GM19240 (cell line): ENCODE data around the gene KRT9.
"Not testable (repeated sequence)": the region's sequence is repeated elsewhere in the genome, so short reads cannot be mapped to it uniquely, and the experiment has no call there.

Experiments used
- DNase-seq: peaks from one replicate; pipeline ENCODE4 v3.0.0; 2011; ENCODE audit warnings: low spot score; ENCODE audit not compliant: insufficient read length

KRT9 gene

DNA sequence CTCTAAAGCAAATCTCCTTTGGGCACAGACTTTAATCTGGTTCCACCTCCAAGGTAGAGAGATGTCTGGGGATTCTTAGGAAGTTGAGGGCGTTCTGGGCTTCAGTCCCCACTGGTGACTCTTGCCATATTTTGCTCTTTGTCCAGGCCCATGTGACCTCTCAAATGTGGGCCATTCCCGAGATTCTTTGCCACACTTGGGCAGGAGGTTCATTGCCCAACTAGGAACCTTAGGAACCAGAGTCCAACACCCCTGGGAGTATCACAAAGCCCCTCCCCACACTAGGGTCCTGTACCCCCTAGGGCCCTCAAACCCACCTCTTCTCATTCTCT lies 8.4 kb upstream of the KRT9 start:
- no peak for DNase-seq

DNA sequence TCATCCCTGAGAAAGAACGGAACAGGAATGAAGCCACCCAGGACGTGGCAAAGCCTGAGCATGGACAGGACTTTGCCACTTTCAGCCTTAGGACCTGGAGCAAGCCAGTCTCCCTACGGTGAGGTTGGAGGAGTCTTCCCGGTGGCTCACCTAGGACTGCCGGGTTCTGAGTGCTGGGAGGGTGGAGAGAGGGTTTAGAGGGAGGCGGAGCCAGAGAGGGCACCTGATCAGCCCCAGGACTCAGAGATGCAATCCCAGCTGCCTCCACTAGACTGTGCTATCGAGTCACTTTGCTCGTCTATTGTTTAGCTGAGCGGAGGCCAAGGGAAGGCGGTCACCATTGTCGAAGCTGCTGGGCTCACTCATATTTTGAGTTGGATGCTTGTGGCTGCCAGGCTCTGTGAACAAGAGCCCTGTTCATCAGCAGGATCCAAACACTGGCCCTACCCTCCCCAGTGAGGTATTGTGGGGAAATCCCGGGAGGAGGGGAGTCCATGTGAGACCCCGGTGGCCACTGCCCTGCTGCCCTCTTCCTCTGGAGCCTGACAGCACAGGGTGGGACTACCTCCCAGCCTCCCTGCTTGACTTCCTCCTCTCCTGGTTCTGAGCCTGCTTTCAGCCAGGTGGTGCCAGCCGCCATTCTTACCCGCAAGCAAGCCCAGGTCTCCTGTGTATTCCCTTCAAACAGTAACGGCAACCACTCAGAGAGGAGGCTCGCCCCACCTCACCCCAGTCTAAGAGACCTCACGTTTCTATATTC lies 7.8 kb upstream of the KRT9 start:
- peak; percentile 90 for DNase-seq

DNA sequence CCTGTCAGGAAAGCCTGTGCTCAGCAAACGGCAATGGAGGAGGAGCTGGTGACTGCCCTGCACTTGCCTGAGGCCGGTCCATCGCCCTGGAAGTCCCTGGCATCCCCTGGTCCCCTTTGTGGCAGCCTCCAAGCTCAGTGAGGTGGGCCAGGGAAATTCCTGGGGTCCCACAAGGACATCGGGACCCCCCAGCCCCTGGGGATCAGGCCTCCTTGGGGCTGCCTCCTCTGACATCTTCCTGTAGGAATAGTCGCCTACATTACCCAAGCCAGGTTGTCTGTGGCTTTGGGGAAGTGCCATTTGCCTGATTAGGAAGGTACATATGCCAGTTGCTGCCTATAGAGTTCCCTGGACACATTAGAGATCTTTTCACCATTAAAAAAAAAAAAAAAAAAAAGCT lies 7.1 kb upstream of the KRT9 start:
- no peak for DNase-seq

DNA sequence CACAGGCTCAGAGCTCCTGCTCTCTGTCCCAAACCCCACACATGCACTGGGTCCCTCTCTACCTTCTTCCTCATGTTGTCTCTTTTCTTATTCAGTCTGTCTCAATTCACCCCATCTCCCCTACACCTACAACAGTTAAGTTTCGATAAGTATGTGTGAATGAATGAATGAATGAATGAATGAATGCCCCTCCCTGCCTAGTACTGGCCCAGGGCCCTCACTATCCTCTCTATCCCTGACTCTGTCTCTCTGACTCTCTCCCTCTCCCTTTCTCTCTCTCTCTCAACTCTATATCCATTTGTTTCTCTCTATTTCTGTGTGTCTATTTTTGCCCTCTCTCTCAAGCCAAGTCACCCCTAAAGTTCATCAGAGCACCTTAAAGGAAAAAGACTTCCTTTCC lies 6.7 kb upstream of the KRT9 start:
- DNase-seq = no peak

DNA sequence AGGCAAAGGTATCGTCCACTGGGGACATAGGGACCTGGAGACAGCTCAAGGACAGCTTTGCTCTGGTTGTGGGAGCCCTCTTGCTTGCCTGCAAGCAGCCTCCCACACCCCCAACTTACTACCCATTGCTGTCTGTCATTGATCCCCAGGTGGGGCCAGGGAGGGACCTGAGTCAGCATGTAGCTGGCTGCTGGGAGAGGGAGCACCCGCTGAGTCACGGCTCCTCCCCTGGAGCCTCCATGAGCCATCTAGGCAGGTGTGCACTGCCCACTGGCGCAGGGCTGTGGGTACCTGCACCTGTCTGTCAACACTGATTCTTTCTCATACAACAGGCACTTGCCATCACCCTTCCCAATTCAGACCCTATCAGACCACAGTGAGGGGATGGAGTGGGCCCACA lies 4.9 kb upstream of the KRT9 start:
- not testable (repeated sequence) for DNase-seq

DNA sequence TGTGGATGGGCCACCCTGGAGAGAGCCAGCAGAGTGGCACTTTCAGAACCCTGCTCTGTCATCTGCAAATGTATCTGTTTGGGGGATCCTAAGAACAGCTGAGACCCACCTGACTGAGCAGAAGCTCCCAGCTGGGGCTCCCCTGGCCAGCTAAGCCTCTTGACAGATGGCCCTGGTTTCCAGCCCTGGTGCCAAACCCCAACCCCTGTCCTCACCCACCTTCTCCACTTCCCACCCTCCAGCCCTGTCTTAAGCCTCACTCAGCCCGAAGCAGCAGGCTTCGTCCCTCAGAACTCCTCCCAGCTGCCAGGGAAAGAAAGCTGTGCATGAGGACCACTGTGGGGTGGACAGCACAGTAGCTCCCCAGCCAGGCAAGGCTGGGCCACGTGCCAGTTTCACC lies 3.5 kb upstream of the KRT9 start:
- DNase-seq = no peak

DNA sequence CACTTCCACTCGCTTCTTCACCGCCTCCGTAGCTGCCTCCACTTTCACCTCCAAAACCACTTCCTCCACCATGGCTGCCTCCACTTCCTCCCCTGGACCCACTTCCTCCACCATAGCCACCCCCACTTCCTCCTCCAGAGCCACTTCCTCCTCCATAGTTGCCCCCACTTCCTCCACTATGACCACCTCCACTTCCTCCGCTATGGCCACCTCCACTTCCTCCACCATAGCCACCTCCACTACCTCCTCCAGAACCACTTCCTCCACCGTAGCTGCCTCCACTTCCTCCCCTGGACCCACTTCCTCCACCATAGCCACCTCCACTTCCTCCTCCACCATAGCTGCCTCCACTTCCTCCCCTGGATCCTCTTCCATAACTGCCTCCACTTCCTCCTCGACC lies 4.5 kb downstream of the KRT9 start:
- no peak for DNase-seq

DNA sequence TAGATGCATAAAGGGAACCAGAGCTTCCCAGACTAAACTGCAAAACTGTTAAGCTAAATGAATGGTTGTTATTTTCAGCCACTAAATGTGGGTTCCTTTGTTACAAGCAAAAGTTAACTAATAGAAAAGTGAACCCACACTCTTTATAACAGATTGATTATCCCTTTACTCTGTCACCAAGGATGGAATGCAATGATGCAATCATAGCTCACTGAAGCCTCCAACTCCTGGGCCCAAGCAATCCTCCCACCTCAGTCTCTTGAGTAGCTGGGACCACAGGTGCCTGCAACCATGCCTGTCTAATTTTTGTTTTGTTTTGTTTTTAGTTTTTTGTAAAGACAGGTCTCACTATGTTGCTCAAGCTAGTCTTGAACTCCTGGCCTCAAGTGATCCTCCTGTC lies 6.5 kb downstream of the KRT9 start:
- no peak for DNase-seq

DNA sequence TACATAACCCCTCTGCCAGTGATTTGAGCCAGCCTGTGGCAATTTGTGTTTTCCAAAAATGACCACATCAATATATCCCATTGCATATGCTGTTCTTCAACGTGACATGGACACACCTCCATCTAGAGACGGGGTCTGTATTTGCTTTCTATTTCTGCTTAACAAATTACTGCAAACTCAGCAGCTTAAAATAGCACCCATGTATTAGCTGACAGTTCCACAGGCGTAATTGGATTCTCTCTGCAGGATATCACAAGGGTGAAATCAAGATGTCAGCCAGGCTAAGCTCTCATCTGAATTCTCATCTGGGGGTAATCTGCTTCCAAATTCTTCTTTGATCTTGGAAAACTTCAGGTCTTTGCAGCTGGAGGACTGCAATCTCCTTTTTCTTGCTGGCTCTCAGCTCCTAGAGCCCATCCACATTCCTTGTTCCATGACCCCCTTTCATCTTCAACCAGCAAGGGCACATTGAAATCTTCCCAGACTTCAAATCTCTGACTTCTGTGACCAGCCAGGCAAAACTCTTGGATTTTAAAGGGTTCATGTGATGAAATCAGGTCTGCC lies 8.2 kb downstream of the KRT9 start:
- DNase-seq = no peak

DNA sequence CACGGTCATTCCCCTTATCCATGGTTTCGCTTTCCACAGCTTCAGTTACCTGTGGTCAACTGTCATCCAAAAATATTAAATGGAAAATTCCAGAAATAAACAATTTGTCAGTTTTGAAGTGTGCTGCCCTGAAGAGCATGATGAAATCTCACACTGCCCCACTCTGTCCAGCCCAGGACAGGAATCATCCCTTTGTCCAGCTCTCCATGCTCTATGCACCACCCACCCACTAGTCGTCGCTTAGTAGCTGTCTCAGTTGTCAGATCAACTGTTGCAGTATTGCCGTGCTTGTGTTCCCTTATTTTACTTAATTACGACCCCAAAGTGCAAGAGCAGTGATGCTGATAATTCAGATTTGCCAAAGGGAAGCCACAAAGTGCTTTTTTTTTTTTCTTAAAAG lies 10.3 kb downstream of the KRT9 start:
- no peak for DNase-seq

DNA sequence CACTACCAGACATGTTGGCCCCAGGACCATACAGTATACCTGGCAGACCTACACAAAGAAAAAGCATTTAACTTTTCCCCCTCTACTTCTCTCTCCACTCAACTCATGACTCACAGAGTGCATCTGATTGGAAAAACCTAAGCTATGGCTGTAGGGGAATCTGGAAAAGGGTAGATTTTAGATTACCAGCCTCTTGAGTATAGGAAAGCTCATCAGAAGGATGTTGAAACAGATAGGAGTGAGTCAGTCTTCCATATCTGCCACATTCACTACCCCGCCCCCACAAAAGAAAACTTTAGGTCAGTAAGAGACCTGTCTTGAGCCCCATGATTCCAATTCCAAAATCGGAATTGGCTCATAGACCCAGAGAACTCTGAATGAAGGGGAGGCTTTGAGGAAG lies 12.3 kb downstream of the KRT9 start:
- no peak for DNase-seq

DNA sequence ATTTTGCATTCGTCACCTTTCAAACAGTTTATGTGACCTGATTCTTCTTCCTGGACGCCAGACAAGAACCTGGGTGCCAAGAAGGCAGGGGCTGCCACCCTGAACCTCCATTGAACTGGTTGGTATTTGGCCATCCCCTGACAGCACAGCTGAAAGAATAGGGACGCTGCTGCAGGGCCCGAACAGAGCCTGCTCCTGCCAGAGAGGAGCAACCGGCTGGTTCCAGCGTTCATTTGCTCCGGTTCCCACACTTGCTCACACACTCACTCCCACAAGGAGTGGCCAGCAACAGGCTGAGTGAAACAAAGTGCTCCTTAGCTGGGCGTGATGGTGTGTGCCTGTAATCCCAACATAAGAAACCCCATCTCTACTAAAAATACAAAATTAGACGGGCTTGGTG lies 14.9 kb downstream of the KRT9 start:
- DNase-seq = no peak

DNA sequence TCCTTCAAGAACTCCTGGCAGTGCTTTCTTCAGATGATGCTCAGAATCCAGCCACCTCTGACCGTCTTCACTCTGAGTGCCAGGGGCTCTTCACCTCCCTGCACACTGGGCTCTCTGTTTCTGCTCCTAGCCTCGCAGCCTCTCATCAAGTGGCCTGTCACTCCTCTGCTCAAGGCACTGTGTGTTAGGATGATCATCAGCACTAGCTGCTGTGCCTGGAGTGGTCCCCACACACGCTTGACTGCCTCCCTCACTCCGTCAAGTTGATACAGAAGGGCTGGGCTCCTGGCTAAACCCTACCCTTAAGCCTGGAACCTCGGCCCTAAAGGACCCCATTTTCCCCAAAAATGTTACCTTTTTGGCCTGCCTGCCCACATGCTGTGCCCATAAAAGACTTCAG lies 15.6 kb downstream of the KRT9 start:
- no peak for DNase-seq

DNA sequence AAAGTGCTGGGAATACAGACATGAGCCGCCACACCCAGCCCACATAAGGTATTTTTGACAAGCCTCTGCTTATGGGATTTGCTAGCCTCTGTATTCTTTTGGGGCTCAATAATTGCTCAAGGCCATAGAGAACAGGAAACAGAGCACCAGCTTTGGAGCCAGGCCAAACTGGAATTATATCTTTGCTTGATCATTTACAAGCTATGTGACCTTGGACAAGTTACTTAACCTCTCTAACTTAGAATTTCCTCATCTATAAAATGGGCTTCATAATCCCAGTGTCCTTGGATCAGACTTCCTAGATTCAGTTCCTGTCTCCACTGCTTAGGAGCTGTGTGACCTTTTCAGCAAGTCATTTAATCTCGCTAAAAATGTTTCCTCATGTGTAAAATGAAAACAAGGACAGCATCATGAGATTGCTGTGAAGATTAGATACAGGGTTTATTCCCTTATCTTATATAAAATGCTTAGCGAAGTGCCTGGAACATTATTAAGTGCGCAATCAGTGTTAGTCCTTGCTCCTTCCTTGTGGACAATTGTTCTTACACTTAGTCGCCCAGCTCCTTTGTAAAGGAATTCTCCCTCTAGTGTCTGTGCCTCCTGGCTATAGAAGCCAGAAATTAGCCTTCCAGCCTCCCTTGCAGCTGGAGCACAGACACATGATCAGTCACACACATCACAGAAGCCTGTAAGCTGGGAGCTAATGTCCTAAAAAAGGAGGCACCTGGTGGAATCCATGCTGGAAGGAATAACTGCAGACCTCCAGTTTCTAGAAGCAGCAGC lies 16.6 kb downstream of the KRT9 start:
- DNase-seq = no peak

DNA sequence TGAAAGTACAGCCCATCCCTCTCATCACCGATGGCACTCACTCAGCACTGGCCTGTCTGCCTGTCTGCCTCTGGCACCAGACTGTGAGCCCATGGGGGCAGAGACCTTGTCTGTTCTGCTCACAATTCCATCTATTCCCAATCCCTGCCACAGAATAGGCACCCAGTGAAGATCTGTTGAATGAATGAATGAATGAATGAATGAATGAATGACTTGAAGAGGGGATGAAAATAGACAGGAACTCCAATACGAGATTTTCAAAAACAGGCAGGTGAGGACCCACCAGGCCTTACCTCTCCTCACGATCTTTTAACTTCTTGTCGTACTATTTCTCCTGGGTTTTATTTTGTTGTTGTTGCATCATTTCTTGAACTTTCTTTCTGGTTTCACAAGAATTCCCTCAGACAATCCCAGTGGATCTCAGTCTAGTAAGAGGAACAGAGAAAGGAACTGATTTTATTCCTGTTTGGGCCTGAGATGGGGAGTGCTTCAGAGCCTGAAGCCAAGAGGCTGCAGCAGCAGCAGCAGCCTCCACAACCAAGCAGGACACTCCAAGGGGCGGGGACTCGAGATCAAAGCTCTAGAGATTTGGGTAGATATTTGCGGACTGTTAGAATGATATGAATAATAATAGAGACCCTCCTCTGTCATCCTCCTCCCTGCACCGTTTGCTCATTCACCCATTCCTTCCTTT lies 17.7 kb downstream of the KRT9 start:
- DNase-seq = no peak

DNA sequence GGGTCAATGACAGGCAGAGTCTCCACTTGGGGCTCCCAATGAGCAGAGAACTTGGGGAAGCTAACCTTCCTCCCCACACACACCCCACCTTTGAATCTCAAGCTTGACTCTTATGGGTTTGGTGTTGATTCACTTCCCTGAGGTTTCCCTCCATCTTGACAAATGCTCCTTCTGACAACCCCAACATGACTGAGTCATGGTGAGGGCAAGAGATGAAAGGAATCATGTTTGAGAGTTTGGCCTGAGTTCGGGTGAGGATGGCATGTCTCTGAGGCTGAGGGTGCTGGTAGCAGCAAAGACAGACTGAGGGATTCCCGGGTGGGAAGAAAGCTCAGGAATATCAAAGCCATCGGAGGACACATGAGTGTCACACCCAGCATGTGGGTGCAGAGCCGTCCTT lies 18.7 kb downstream of the KRT9 start:
- DNase-seq = no peak

DNA sequence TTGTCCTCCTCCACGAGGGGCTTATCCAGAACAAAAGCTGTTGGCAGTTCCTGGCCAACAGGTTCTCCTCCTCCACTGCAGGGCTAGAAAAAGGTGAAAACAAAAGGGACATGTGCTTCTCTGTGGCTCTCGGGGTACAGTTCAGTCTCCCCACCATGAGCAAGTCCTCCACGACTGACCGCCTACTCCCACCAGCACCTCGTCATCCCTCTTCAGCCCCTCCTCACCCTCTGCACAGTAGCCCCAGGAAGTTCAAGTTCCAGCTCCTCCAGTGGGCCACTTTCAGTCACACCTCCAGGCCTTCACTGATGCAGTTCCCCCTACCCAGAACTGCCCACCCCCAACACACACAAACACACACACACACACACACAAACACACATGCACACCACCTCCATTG lies 19.4 kb downstream of the KRT9 start:
- no peak for DNase-seq

DNA sequence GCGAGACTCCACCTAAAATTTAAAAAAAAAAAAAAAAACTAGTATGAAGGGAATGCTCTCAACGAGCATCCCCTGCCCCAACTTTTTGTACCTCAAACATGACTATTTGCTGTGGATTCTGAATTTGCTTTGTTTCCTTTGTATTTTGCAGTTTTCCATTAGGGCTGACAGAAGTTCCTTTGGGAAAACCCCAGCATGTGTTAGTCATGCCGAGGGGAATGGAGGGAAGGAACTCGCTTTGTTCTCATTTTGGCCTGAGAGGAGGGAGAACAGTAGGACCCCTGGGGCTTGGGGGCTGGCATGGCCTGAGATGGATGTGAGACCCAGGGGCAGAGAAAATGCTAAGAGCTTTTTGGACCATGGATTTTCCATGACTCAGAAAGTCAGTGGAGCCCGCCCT lies 20.5 kb downstream of the KRT9 start:
- DNase-seq = no peak

DNA sequence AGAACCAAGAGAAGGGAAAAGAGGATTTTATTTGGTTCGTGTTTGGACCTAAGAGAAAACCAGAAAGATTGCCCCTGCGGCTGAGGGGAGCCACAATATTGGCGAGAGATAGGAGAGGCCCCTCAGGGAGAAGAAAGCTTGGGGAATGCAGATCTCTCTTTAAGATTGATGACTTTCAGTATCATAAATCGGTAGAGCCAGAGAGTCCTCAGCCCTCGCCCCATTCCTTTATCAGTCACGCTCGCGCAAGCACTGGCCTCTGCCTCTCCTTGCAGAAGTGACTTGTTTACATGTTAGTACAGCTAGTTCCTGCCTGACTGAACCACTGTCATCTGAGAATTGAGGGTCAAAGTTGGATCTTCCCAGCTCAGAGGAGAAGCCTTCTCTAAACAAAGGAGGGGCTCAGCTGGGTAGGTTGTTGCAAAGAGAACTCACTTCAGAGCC lies 22.2 kb downstream of the KRT9 start:
- no peak for DNase-seq

DNA sequence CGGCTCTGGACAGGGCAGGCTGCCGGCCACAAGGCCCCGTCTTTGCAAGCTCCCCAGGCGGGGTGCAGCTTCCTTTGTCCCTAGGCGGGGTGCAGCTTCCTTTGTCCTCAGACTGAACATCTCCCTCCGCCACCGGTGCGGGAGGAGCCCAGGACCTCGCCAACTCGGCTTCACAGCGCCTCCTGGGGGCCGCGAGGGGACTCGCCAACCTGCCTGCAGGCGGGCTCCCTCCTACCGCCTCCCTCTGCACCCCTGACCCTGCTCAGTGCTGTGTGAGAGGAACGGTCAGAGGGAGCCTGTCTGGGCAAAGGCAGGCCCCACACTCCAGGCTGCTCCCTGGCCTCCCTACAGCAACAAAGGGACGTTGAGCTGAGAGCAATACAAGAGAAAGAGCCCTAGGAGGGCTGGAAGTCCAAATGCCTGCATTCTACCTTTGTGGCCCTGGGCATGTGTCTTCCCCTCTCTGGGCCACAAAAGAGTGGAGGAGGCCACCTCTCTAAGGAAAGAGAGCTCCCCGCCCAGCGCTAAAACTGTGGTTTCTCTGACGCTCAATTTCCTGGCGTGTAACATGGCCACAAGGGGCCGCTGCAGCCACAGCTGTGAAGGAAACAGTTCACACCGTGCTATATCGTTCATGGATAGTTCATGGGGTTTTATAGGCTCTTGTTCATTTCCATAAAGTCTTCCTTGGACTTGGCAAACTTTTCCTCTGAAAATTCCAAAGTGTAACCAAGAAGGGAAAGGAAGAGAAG lies 22.8 kb downstream of the KRT9 start:
- DNase-seq = peak; percentile 71
